Measurements from ENCODE around the gene LPAR5.

GRCh38 chr12:6602526-6602925 lies 33.2 kb downstream of the LPAR5 start:
- no peak for TF ChIP-seq BHLHE40 (IDR thresholded peaks at IDR 0.05; ENCODE audit: borderline replicate concordance)
- no peak for TF ChIP-seq SP1 (IDR thresholded peaks at IDR 0.05)
- no peak for TF ChIP-seq FOXK2 (IDR thresholded peaks at IDR 0.05)
- no peak for TF ChIP-seq ELF4 (IDR thresholded peaks at IDR 0.05)
- no peak for TF ChIP-seq ZNF384 (IDR thresholded peaks at IDR 0.05)
- no peak for TF ChIP-seq LEF1 (IDR thresholded peaks at IDR 0.05; ENCODE audit: borderline replicate concordance)
- TF ChIP-seq FOXM1 (IDR thresholded peaks at IDR 0.05; ENCODE audit: borderline replicate concordance) = no peak
- no peak for TF ChIP-seq SUZ12 (IDR thresholded peaks at IDR 0.05)
- no peak for TF ChIP-seq CTBP1 (IDR thresholded peaks at IDR 0.05; ENCODE audit: borderline replicate concordance)

Data from HEK293T (cell line).